GM18951 (cell line): ENCODE results near the gene BPTF.
"Not testable (repeated sequence)": the region's sequence is repeated elsewhere in the genome, so short reads cannot be mapped to it uniquely, and the experiment has no call there.

Source experiments
- POLR2A ChIP-seq: IDR thresholded peaks from 4 replicates; pipeline ENCODE4 v1.6.1; 2011; ENCODE audit warnings: mild to moderate bottlenecking; ENCODE audit not compliant: insufficient read length, insufficient read depth; ENCODE audit errors: extremely low read depth
- in situ Hi-C: fragments of 300-500 bp; cut with MboI; formaldehyde crosslinking; loops from one replicate; pipeline ENCODE4 v1.12.0; 2022; ENCODE audit warnings: low sequenced_read_pairs, mixed read lengths, inconsistent platforms; ENCODE audit not compliant: unreplicated experiment

BPTF gene

DNA sequence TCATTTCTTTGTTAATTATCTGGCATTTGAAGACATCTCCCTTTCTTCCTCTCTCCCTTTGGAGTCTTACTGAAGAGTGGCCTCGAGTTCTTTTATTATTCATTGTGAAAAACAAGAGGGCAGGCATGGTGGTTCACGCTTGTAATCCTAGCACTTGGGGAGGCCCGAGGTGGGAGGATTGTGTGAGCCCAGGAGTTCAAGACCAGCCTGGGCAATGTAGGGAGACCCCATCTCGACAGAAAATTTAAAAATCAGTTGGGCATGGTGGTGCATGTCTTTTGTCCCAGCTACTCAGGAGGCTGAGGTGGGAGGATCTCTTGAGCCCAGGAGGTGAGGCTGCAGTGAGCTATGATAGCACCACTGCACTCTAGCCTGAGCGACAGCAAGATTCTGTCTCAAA is 20.1 kb downstream of the BPTF start:
- no peak for TF ChIP-seq POLR2A
- in situ Hi-C loops, result no loop called here

GRCh38 chr17:67848189-67848588 is 22.9 kb downstream of the BPTF start:
- in situ Hi-C loops, result not testable (repeated sequence)

DNA sequence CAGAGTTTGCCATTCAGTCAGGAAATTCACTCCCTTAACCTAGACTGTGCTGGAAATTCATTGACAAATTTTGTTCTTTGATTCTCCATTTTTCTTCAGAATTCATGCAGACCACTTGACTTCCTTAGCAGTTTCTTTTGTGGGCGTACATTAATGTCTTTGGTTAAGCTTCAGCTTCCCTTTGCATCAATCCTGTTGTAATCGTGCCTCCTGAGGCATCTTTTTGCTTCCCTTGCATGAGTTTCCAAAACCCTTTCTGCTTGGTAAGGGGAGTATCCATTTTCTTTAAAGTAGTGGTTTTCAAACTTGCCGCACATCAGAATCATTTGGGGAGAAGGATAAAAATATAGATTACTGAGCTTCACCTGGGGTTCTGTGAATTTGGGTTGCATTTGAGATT is 23.5 kb downstream of the BPTF start:
- in situ Hi-C loops, result not testable (repeated sequence)

DNA sequence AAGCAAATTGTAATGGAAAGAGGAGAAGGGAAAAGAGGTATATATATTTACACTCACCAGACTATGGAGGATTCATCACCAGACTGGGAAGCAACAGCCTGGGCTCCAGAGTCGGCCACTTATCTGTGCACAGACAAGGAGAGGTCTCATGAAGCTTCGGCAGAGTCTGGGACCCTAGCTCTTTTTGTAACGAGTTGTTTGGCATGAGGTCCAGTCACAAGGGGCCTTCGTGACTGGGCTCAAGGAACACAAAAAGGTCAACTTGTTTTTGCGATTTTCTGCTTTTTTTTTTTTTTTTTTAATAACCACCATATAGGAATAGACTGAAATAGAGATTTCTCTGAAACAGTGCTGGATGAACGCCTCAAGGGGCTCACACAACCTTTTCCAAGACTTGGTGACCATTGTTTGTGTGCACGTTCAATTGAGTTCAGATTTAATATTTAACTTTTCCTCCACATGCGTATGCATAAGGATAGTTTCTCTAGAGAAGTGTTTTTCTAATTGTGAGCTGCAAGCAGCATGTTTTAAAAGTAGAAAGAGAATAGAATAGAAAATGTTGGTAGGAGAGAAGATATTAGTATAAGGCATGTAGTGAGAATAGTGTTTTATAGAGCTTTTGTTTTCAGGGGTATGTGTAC is 25.8 kb downstream of the BPTF start:
- in situ Hi-C loops, result no loop called here
- no peak for TF ChIP-seq POLR2A

- in situ Hi-C loops, result no loop called here
- TF ChIP-seq POLR2A, result no peak
Observed at GRCh38 chr17:67853703-67854102, 28.4 kb downstream of the BPTF start.

DNA sequence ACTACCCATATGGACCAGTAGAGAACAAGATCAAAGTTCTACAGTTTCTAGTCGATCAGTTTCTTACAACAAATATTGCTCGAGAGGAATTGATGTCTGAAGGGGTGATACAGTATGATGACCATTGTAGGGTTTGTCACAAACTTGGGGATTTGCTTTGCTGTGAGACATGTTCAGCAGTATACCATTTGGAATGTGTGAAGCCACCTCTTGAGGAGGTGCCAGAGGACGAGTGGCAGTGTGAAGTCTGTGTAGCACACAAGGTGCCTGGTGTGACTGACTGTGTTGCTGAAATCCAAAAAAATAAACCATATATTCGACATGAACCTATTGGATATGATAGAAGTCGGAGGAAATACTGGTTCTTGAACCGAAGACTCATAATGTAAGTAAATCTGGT is 29.1 kb downstream of the BPTF start:
- TF ChIP-seq POLR2A, result no peak
- in situ Hi-C loops, result no loop called here

- no peak for TF ChIP-seq POLR2A
- in situ Hi-C loops, result no loop called here
Observed at GRCh38 chr17:67855504-67856324, 30.4 kb downstream of the BPTF start.

GRCh38 chr17:67856402-67856801 is 31.1 kb downstream of the BPTF start:
- in situ Hi-C loops, result not testable (repeated sequence)

DNA sequence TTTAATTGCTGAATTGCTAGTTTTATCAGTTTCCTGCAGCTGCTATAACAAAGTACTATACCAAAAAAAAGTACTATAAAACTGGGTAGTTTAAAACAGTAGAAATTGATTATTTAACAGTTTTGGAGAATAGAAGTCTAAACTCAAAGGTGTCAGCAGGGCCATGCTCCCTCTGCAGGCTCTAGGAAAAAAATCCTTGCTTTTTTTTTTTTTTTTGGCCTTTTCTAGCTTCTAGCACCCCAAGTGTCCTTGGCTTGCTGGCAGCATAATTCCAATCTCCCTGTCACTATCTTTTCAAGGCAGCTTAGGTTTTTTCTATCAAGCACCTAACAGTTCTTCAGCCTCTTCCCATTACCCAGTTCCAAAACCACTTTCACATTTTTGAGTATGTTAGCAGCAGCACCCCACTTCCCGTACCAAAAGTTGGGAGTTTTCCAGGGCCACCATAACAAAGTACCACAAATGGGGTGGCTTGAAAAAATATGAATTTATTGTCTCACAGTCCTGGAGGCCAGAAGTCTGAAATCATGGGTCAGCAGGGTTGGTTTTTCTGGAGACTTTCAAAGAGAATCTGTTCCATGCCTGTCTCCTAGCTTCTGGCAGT is 37.4 kb downstream of the BPTF start:
- no peak for TF ChIP-seq POLR2A
- in situ Hi-C loops, result no loop called here

- TF ChIP-seq POLR2A, result no peak
- in situ Hi-C loops, result no loop called here
Observed at GRCh38 chr17:67863624-67864247, 38.4 kb downstream of the BPTF start.

DNA sequence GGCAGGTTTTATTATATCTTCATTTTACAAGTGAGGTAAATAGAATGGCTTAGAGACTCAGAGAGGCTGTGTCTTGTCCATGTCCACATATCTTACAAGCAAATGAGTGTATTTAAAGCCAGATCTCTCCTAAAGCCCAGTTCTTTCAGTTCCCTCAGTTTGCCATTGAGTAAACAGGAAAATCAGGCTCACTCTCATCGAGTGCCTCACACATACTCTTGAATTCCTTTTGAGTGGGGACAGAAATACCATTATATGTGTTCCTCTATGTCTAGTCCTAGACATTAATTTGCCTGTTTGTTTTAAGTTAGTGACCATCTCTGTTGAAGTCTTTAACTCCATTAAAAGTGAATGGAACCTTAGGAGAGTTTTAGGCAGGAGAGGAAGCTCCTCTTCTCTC is 40.1 kb downstream of the BPTF start:
- in situ Hi-C loops, result no loop called here
- TF ChIP-seq POLR2A, result no peak

GRCh38 chr17:67867591-67867990 is 42.3 kb downstream of the BPTF start:
- in situ Hi-C loops, result no loop called here
- TF ChIP-seq POLR2A, result no peak

DNA sequence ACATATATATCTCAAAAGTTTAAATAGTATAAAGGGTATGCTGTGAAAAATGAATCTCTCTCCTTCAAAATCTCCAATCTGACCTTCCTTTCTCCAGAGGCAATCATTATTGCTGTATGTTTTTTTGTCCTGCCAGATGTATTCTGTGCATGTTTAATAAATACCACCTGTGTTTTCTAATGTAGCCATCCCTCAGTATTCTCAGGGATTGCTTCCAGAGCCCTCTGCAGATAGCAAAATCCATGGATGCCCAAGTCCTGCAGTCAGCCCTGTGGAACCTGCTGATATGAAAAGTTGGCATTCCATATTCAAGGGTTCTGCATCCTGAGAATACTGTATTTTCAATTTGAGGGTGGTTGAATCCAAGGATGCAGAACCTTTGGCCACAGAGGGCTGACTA is 42.9 kb downstream of the BPTF start:
- in situ Hi-C loops, result no loop called here
- no peak for TF ChIP-seq POLR2A

DNA sequence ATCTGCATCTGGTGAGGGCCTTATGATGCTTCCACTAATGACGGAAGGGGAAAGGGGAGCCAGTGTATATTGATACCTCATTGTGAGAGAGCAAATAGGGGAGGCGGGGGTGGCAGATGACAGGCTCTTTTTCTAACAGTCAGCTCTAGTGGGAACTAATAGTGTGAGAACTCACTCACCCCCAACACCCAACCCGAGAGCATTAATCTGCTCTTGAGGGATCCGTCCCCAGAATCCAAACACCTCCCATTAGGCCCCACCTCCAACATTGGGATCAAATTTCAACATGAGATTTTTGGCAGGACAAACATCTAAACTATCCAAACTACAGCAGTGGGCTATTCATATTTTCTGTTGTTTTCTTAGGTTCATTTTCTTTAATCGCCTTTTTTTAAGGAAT is 54.4 kb downstream of the BPTF start:
- in situ Hi-C loops, result no loop called here
- no peak for TF ChIP-seq POLR2A
